Activated naive CD8-positive, alpha-beta T cell treated with anti-CD3 and anti-CD28 coated beads, Interleukin-2, amount 50 U/mL, for 16 hours (primary cell): ENCODE measurements around the gene AKAP13.
"Not testable (repeated sequence)": the region's sequence is repeated elsewhere in the genome, so short reads cannot be mapped to it uniquely, and the experiment has no call there.

ENCODE experiments used
- DNase-seq: peaks from one replicate; pipeline ENCODE4 v3.0.0-alpha.2; 2020; ENCODE audit warnings: low read depth, low spot score

Gene AKAP13

GRCh38 chr15:85500060-85500708 is 119.8 kb downstream of the AKAP13 start:
- DNase-seq: no peak

GRCh38 chr15:85500729-85501128 is 120.3 kb downstream of the AKAP13 start:
- DNase-seq: no peak

- DNase-seq: no peak
Observed at GRCh38 chr15:85501574-85501973, 121.2 kb downstream of the AKAP13 start.

GRCh38 chr15:85503151-85503799 is 122.9 kb downstream of the AKAP13 start:
- DNase-seq: no peak

GRCh38 chr15:85504749-85505676 is 124.6 kb downstream of the AKAP13 start:
- DNase-seq: peak; percentile 15

- DNase-seq: no peak
Observed at GRCh38 chr15:85507114-85507513, 126.7 kb downstream of the AKAP13 start.

- DNase-seq: no peak
Observed at GRCh38 chr15:85509973-85510372, 129.6 kb downstream of the AKAP13 start.

- no peak for DNase-seq
Observed at GRCh38 chr15:85514413-85514812, 134.0 kb downstream of the AKAP13 start.

- no peak for DNase-seq
Observed at GRCh38 chr15:85515212-85515611, 134.8 kb downstream of the AKAP13 start.

GRCh38 chr15:85517086-85517485 is 136.7 kb downstream of the AKAP13 start:
- no peak for DNase-seq

GRCh38 chr15:85518979-85519761 is 138.8 kb downstream of the AKAP13 start:
- DNase-seq: no peak

GRCh38 chr15:85520650-85521049 is 140.2 kb downstream of the AKAP13 start:
- no peak for DNase-seq

- no peak for DNase-seq
Observed at GRCh38 chr15:85523530-85523929, 143.1 kb downstream of the AKAP13 start.

GRCh38 chr15:85525755-85526154 is 145.4 kb downstream of the AKAP13 start:
- no peak for DNase-seq

GRCh38 chr15:85527895-85528294 is 147.5 kb downstream of the AKAP13 start:
- DNase-seq: no peak

- no peak for DNase-seq
Observed at GRCh38 chr15:85530079-85530478, 149.7 kb downstream of the AKAP13 start.

- no peak for DNase-seq
Observed at GRCh38 chr15:85531083-85531482, 150.7 kb downstream of the AKAP13 start.

GRCh38 chr15:85532689-85533088 is 152.3 kb downstream of the AKAP13 start:
- DNase-seq: no peak

- DNase-seq: no peak
Observed at GRCh38 chr15:85534031-85534430, 153.6 kb downstream of the AKAP13 start.

- not testable (repeated sequence) for DNase-seq
Observed at GRCh38 chr15:85535533-85536330, 155.3 kb downstream of the AKAP13 start.

GRCh38 chr15:85536341-85536740 is 155.9 kb downstream of the AKAP13 start:
- DNase-seq: no peak
